H1 (cell line): ENCODE data around the gene RAP2A. TPM values are rescaled to one million over a fixed set of nuclear protein-coding genes. Genes with fewer than 3 reads are reported as not detected.

ENCODE experiments used
- CTCF ChIA-PET: fragments of 300-600 bp; sonication (Branson Sonifier 250); formaldehyde crosslinking; loops from one replicate; lab custom pipeline; 2021; ENCODE audit not compliant: partially characterized antibody; lab: Charles Lee
- POLR2A ChIA-PET: fragments of 300-600 bp; sonication (Branson Sonifier 250); formaldehyde crosslinking; loops from one replicate; lab custom pipeline; 2021; ENCODE audit warnings: inconsistent platforms; ENCODE audit not compliant: partially characterized antibody; lab: Charles Lee
- DNase-seq, 2 experiments: peaks; one replicate each; pipeline versions ENCODE4 v3.0.0 to v3.0.0-alpha.2; 2010 to 2022; ENCODE audit warnings: low spot score in 2 of 2, low read depth in 1 of 2, mixed read lengths in 1 of 2
- FAIRE-seq: peaks from 2 replicates; lab custom pipeline; 2011; peaks lifted over from hg19 to GRCh38; lab: Jason Lieb, UNC
- H2AFZ ChIP-seq: 2 replicates; pipeline ENCODE4 v1.8.1; 2012; ENCODE audit warnings: low read length, inconsistent platforms
- H2AK5ac ChIP-seq: 2 replicates; pipeline ENCODE4 v1.6.1; 2013; ENCODE audit warnings: low read depth, low read length
- H2BK120ac ChIP-seq: replicated peaks from 2 replicates; pipeline ENCODE3; 2013; ENCODE audit warnings: low read depth, low read length, inconsistent platforms
- H2BK12ac ChIP-seq: 2 replicates; pipeline ENCODE4 v1.6.1; 2013; ENCODE audit warnings: low read depth, low read length
- H2BK15ac ChIP-seq: 2 replicates; pipeline ENCODE4 v1.6.1; 2013; ENCODE audit warnings: low read length
- H2BK20ac ChIP-seq: 2 replicates; pipeline ENCODE4 v1.6.1; 2013; ENCODE audit warnings: low read length
- H2BK5ac ChIP-seq: 2 replicates; pipeline ENCODE4 v1.6.1; 2013; ENCODE audit warnings: low read depth, low read length
- H3K14ac ChIP-seq: 2 replicates; pipeline ENCODE4 v1.6.1; 2013; ENCODE audit warnings: inconsistent platforms; ENCODE audit not compliant: insufficient read length
- H3K18ac ChIP-seq: 2 replicates; pipeline ENCODE4 v1.6.1; 2013; ENCODE audit warnings: low read length; ENCODE audit errors: extremely low read depth
- H3K23ac ChIP-seq: 2 replicates; pipeline ENCODE4 v1.6.1; 2013; ENCODE audit warnings: inconsistent platforms; ENCODE audit not compliant: insufficient read length
- H3K23me2 ChIP-seq: 2 replicates; pipeline ENCODE4 v1.6.1; 2013; ENCODE audit warnings: low read depth, low read length
- H3K27ac ChIP-seq: 2 replicates; pipeline ENCODE4 v1.6.1; 2011; ENCODE audit warnings: low read depth, low read length, inconsistent platforms
- H3K27me3 ChIP-seq, 4 experiments: replicated peaks in 1 of 4; 1 replicate in 1 of 4; 2 replicates in 3 of 4; pipeline versions ENCODE4 v1.6.1 to v1.8.1; 2011 to 2013; ENCODE audit warnings: low read length in 3 of 4, mild to moderate bottlenecking in 3 of 4, inconsistent platforms in 2 of 4, mixed read lengths in 2 of 4, moderate library complexity in 1 of 4; ENCODE audit not compliant: control insufficient read depth in 3 of 4, insufficient read depth in 3 of 4; ENCODE audit errors: extremely low read depth in 1 of 4
- H3K36me3 ChIP-seq, 4 experiments: 2 replicates each; pipeline versions ENCODE4 v1.6.1 to v1.8.1; 2011 to 2013; ENCODE audit warnings: mild to moderate bottlenecking in 4 of 4, low read length in 3 of 4, moderate library complexity in 2 of 4, control low read depth in 1 of 4, inconsistent platforms in 1 of 4; ENCODE audit not compliant: insufficient read depth in 4 of 4, control insufficient read depth in 2 of 4
- H3K4ac ChIP-seq: replicated peaks from 2 replicates; pipeline ENCODE3; 2013; ENCODE audit warnings: low read length, low read depth, mixed read lengths, inconsistent platforms; ENCODE audit not compliant: insufficient read length
- H3K4me1 ChIP-seq, 4 experiments: replicated peaks in 1 of 4; 1 replicate in 1 of 4; 2 replicates in 3 of 4; pipeline versions ENCODE4 v1.6.1 to v1.8.1; 2011 to 2013; ENCODE audit warnings: low read length in 3 of 4, inconsistent platforms in 2 of 4, mixed read lengths in 1 of 4; ENCODE audit not compliant: insufficient read depth in 4 of 4, control insufficient read depth in 3 of 4
- H3K4me2 ChIP-seq, 2 experiments: 2 replicates each; pipeline versions ENCODE4 v1.6.1 to v1.8.1; 2011 to 2013; ENCODE audit warnings: low read depth in 2 of 2, low read length in 2 of 2, control low read depth in 1 of 2, inconsistent platforms in 1 of 2, mild to moderate bottlenecking in 1 of 2; ENCODE audit not compliant: insufficient read depth in 1 of 2
- H3K4me3 ChIP-seq, 4 experiments: fragments of 200-600, 300-600 bp in 1 of 4; sonication (generic), shearing (Covaris generic), sonication (Bioruptor Twin) in 1 of 4; 2 replicates each; pipeline versions ENCODE4 v1.5.1 to v1.8.1; 2011 to 2016; ENCODE audit warnings: low read length in 4 of 4, low read depth in 3 of 4, control low read depth in 2 of 4, inconsistent platforms in 2 of 4, mild to moderate bottlenecking in 2 of 4, mixed read lengths in 1 of 4, moderate library complexity in 1 of 4; ENCODE audit not compliant: insufficient read depth in 2 of 4; ENCODE audit errors: extremely low read depth in 1 of 4
- H3K56ac ChIP-seq: replicated peaks from 2 replicates; pipeline ENCODE3; 2013; ENCODE audit warnings: low read depth, mild to moderate bottlenecking, mixed read lengths, low read length, inconsistent platforms; ENCODE audit not compliant: insufficient read length
- H3K79me1 ChIP-seq: 2 replicates; pipeline ENCODE4 v1.6.1; 2013; ENCODE audit warnings: low read depth, low read length, control low read depth
- H3K79me2 ChIP-seq, 2 experiments: 2 replicates each; pipeline versions ENCODE4 v1.6.1 to v1.8.1; 2012 to 2013; ENCODE audit warnings: low read length in 2 of 2, mild to moderate bottlenecking in 2 of 2, inconsistent platforms in 1 of 2; ENCODE audit not compliant: insufficient read depth in 2 of 2, control insufficient read depth in 1 of 2
- H3K9ac ChIP-seq, 4 experiments: replicated peaks in 1 of 4; 1 replicate in 1 of 4; 2 replicates in 3 of 4; pipeline versions ENCODE4 v1.6.1 to v1.8.1; 2011 to 2013; ENCODE audit warnings: low read depth in 3 of 4, low read length in 3 of 4, control low read depth in 2 of 4, mild to moderate bottlenecking in 2 of 4, moderate library complexity in 2 of 4, inconsistent platforms in 1 of 4; ENCODE audit errors: extremely low read depth in 1 of 4
- H3K9me3 ChIP-seq, 2 experiments: 2 replicates each; pipeline versions ENCODE4 v1.6.1 to v1.8.1; 2012 to 2013; ENCODE audit warnings: mild to moderate bottlenecking in 2 of 2, moderate library complexity in 2 of 2, control low read depth in 1 of 2, inconsistent platforms in 1 of 2, low read depth in 1 of 2, low read length in 1 of 2, mixed read lengths in 1 of 2; ENCODE audit not compliant: insufficient read depth in 2 of 2
- H4K20me1 ChIP-seq, 2 experiments: replicated peaks in 1 of 2; 2 replicates each; pipeline versions ENCODE3 to v1.8.1; 2011 to 2013; ENCODE audit warnings: inconsistent platforms in 2 of 2, low read length in 2 of 2, mild to moderate bottlenecking in 1 of 2; ENCODE audit not compliant: insufficient read depth in 2 of 2, control insufficient read depth in 1 of 2
- H4K5ac ChIP-seq: 2 replicates; pipeline ENCODE4 v1.6.1; 2013; ENCODE audit warnings: low read length, low read depth, mixed read lengths, inconsistent platforms; ENCODE audit not compliant: insufficient read length
- H4K8ac ChIP-seq: 2 replicates; pipeline ENCODE4 v1.8.0; 2013; ENCODE audit warnings: mild to moderate bottlenecking, moderate library complexity, low read length, inconsistent platforms; ENCODE audit not compliant: insufficient read depth; ENCODE audit errors: extremely low read depth
- H4K91ac ChIP-seq: replicated peaks from 2 replicates; pipeline ENCODE3; 2013; ENCODE audit warnings: low read length, mixed read lengths, inconsistent platforms; ENCODE audit not compliant: insufficient read length
- CREB1 ChIP-seq: IDR thresholded peaks from 2 replicates; pipeline ENCODE4 v1.6.1; 2012; ENCODE audit warnings: inconsistent platforms
- E2F6 ChIP-seq: IDR thresholded peaks from 2 replicates; pipeline ENCODE4 v1.6.1; 2012; ENCODE audit warnings: inconsistent platforms
- EGR1 ChIP-seq: IDR thresholded peaks from 2 replicates; pipeline ENCODE4 v1.6.1; 2011; ENCODE audit warnings: low read depth, low read length, borderline replicate concordance
- GABPA ChIP-seq: IDR thresholded peaks from 2 replicates; pipeline ENCODE4 v1.6.1; 2011; ENCODE audit warnings: mild to moderate bottlenecking, low read length, moderate library complexity, borderline replicate concordance; ENCODE audit not compliant: insufficient read depth
- HDAC2 ChIP-seq, 2 experiments: fragments of 300-600 bp in 1 of 2; sonication (generic) in 1 of 2; IDR thresholded peaks; 2 replicates each; pipeline ENCODE4 v1.6.1; 2011 to 2012; ENCODE audit warnings: low read depth in 2 of 2, low read length in 2 of 2, mild to moderate bottlenecking in 2 of 2, moderate library complexity in 2 of 2, borderline replicate concordance in 1 of 2, inconsistent platforms in 1 of 2
- JUND ChIP-seq: IDR thresholded peaks from 2 replicates; pipeline ENCODE4 v1.6.1; 2011; ENCODE audit warnings: mild to moderate bottlenecking, improper control_type of control experiment, low read length
- NANOG ChIP-seq: IDR thresholded peaks from 2 replicates; pipeline ENCODE4 v1.6.1; 2011; ENCODE audit warnings: low read length, low read depth, mild to moderate bottlenecking, inconsistent platforms; ENCODE audit not compliant: insufficient read depth, poor library complexity, severe bottlenecking
- POLR2A ChIP-seq, 2 experiments: IDR thresholded peaks; 1 replicate in 1 of 2; 2 replicates in 1 of 2; pipeline ENCODE4 v1.6.1; 2011; ENCODE audit warnings: low read depth in 2 of 2, low read length in 2 of 2, mild to moderate bottlenecking in 2 of 2; ENCODE audit errors: control extremely low read depth in 1 of 2
- POLR2AphosphoS5 ChIP-seq: IDR thresholded peaks from 2 replicates; pipeline ENCODE4 v1.6.1; 2011; ENCODE audit warnings: low read depth, low read length
- RAD21 ChIP-seq, 2 experiments: IDR thresholded peaks in 1 of 2; conservative IDR thresholded peaks in 1 of 2; 2 replicates each; pipeline ENCODE4 v1.6.1; 2011; ENCODE audit warnings: low read depth in 2 of 2, low read length in 2 of 2, improper control_type of control experiment in 1 of 2, inconsistent platforms in 1 of 2, mild to moderate bottlenecking in 1 of 2, moderate library complexity in 1 of 2
- SP2 ChIP-seq: IDR thresholded peaks from 2 replicates; pipeline ENCODE4 v1.6.1; 2012; ENCODE audit warnings: mild to moderate bottlenecking, low read length, inconsistent platforms
- WGBS, 2 experiments: shearing (Covaris generic) in 1 of 2; methylation state at CpG; one replicate each; pipeline versions ENCODE4 v1.1.6 to v1.1.7; 2013 to 2015; ENCODE audit warnings: low lambda C conversion rate in 2 of 2, mixed read lengths in 2 of 2, inconsistent platforms in 1 of 2, low coverage in 1 of 2, missing lambda C conversion rate in 1 of 2; ENCODE audit not compliant: insufficient replicate concordance in 2 of 2, insufficient coverage in 1 of 2, insufficient read length in 1 of 2; ENCODE audit errors: extremely low coverage in 1 of 2, missing lambda C conversion rate in 1 of 2; 5-methylcytosine and 5-hydroxymethylcytosine counted together
- polyA plus RNA-seq, 7 experiments: library from polyadenylated mRNA; depleted of rRNA in 3 of 7; stranded (reverse) in 5 of 7; unstranded in 2 of 7; fragments of >200 nt in 5 of 7; fragments of 200-250 nt in 2 of 7; gene quantifications; 1 replicate in 5 of 7; 2 replicates in 1 of 7; 4 replicates in 1 of 7; pipeline versions ENCODE4 v1.2.1 to v1.2.3, GENCODE V29; 2011 to 2013; ENCODE audit warnings: missing spikeins in 2 of 7, mixed read lengths in 2 of 7
- total RNA-seq: library from RNA; stranded (reverse); fragmentation: NEBNext Ultra II Directional; extraction: Animal tissue kit (Norgen Biotek cat#: 25700); gene quantifications from 2 replicates; pipeline ENCODE4 v1.2.1, GENCODE V29; 2021
- TF ChIP-seq, protein P1 (sequence below): IDR thresholded peaks from 2 replicates; pipeline ENCODE4 v1.6.1; 2012; ENCODE audit warnings: low read length, inconsistent platforms

RAP2A gene
- total and polyA plus RNA-seq, 2 of the 8 experiments (the other 6 are each of a cell fraction or from before 2014, with no cell fraction given) = 8.4 to 43.4 TPM

GRCh38 chr13:97388373-97388772, 45.6 kb upstream of the RAP2A start:
- H4K5ac ChIP-seq = no peak overlapping the region
- no peak overlapping the region for H2AFZ ChIP-seq
- no peak overlapping the region for H4K8ac ChIP-seq
- DNase-seq (no peak), FAIRE-seq (no peak)
- H3K14ac ChIP-seq = no peak overlapping the region
- H2BK5ac ChIP-seq = no peak overlapping the region
- H3K36me3 ChIP-seq = no peaks in the 10 kb centered on the region
- no peak overlapping the region for H3K4ac ChIP-seq
- H2AK5ac ChIP-seq = no peak overlapping the region
- WGBS, 2 experiments = 70% methylated on average over 3 of the region's 3 CpGs; no CpG with 5 or more reads in 1 of the 2 experiments
- H3K4me2 ChIP-seq = no peak overlapping the region
- H3K4me3 ChIP-seq = no peak overlapping the region
- H3K79me1 ChIP-seq = no peaks in the 10 kb centered on the region
- H3K9ac ChIP-seq = no peak overlapping the region
- H3K23ac ChIP-seq = no peak overlapping the region
- no peak overlapping the region for H3K27ac ChIP-seq
- H4K91ac ChIP-seq = no peak overlapping the region
- ChIA-PET CTCF (interaction anchor here (1.1 kb wide), 1 partner anchor 429 kb away, joined by 3 read pairs; no protein-coding TSS in a partner anchor), POLR2A (no interaction called here)
- no peaks in the 10 kb centered on the region for H3K23me2 ChIP-seq
- no peak overlapping the region for H2BK15ac ChIP-seq
- no peaks in the 10 kb centered on the region for H3K4me1 ChIP-seq
- no peaks in the 10 kb centered on the region for H3K9me3 ChIP-seq
- no peak overlapping the region for H2BK12ac ChIP-seq
- H3K79me2 ChIP-seq = no peaks in the 10 kb centered on the region
- H3K18ac ChIP-seq = no peak overlapping the region
- no peak overlapping the region for H2BK120ac ChIP-seq
- no peaks in the 10 kb centered on the region for H3K27me3 ChIP-seq
- no peak overlapping the region for H3K56ac ChIP-seq
- H4K20me1 ChIP-seq = no peaks in the 10 kb centered on the region
- no peak overlapping the region for H2BK20ac ChIP-seq
- TF ChIP-seq JUND = no peak
- no peak for TF ChIP-seq RAD21 (IDR thresholded peaks at IDR 0.05 in 1 of 2, conservative IDR thresholded peaks at IDR 0.05 in 1 of 2; ENCODE audit: low read depth in 2 of 2, low read length in 2 of 2)
- TF ChIP-seq HDAC2 (IDR thresholded peaks at IDR 0.05; ENCODE audit: borderline replicate concordance in 1 of 2, low read depth in 2 of 2, low read length in 2 of 2) = no peak
- no peak for TF ChIP-seq POLR2A (IDR thresholded peaks at IDR 0.05; ENCODE audit: control extremely low read depth in 1 of 2, low read depth in 2 of 2, low read length in 2 of 2)
- no peak for TF ChIP-seq EGR1
- TF ChIP-seq, protein P1, sequence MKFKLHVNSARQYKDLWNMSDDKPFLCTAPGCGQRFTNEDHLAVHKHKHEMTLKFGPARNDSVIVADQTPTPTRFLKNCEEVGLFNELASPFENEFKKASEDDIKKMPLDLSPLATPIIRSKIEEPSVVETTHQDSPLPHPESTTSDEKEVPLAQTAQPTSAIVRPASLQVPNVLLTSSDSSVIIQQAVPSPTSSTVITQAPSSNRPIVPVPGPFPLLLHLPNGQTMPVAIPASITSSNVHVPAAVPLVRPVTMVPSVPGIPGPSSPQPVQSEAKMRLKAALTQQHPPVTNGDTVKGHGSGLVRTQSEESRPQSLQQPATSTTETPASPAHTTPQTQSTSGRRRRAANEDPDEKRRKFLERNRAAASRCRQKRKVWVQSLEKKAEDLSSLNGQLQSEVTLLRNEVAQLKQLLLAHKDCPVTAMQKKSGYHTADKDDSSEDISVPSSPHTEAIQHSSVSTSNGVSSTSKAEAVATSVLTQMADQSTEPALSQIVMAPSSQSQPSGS = no peak
- TF ChIP-seq NANOG = no peak
- TF ChIP-seq POLR2AphosphoS5 = no peak
- no peak for TF ChIP-seq E2F6
- TF ChIP-seq SP2 = no peak
- no peak for TF ChIP-seq CREB1
- no peak for TF ChIP-seq GABPA
